Raji (cell line): Measurements from ENCODE around the gene TRIM46.

Experiments used
- POLR2A ChIP-seq: IDR thresholded peaks from 2 replicates; pipeline ENCODE4 v1.6.1; 2011; ENCODE audit warnings: low read depth, low read length, control low read depth; ENCODE audit not compliant: insufficient read depth

Gene TRIM46

DNA sequence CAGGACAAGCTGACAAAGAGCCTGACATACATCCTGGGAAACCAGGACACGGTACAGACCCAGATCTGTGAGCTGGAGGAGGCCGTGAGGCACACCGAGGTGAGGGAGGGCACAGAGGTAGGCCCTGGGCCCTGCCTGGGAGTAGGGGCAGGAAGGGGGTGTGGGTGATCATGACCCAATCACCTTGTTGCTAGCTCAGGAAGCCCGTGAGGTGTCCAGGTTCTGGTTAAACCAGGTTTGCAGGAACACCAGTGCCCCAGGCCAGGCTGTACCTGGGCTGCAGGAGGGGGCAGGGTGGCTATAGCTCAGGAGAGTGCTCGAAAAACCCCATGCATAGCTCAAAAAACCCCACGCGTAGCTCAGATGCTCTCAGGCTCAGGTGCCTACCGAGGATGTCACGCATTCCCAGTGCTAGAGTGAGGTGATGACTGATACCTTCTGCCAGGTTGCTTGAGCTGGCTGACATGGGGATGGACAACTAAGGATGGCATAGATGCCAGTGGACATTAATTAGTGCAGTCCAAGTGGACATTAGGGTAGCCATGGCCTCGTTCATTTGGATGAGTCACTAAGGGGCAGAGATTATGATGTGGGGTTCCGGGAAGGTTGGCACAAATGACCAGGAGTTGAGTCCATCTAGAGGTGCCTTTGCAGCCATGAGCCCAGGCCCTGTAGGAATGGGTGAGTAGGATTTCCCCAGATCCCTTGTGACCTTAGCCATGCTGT lies 3.7 kb downstream of the TRIM46 start:
- TF ChIP-seq POLR2A, result no peak

GRCh38 chr1:155177918-155178281 lies 4.3 kb downstream of the TRIM46 start:
- no peak for TF ChIP-seq POLR2A

DNA sequence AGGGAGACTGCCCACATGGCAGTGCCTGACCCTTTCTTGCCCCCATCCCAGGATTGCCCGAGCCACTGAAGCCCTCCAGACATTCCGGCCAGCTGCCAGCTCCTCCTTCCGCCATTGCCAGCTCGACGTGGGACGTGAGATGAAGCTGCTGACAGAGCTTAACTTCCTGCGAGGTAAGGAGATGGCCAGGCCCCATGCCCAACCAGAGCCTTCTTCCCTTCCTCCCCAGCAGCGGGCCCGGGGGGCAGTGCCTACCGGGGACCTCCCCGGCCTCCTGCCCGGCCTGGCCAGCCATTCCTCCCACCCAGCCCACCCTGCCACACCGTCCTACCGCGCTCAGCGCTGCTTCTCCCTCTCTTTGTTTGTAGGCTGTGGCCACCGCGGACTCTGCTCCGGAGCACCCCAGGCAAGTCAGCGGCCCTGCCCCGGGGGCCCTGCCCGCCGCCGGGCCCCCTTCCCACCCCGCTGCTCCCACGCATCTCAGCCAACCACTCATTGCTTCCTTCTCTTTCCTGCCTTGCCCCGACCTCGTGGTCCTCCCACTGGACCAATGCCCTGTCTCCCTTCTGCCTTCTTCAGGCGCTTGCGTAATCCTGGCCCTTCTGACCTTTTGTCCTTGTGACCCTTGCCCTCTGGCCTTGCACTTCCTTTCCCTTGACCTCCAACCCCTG lies 4.9 kb downstream of the TRIM46 start:
- no peak for TF ChIP-seq POLR2A

- no peak for TF ChIP-seq POLR2A
These were observed 5.7 kb downstream of the TRIM46 start for GRCh38 chr1:155179112-155180031.

- no peak for TF ChIP-seq POLR2A
These were observed 7.9 kb downstream of the TRIM46 start for GRCh38 chr1:155181371-155182051.

GRCh38 chr1:155182052-155182550 lies 8.5 kb downstream of the TRIM46 start:
- no peak for TF ChIP-seq POLR2A

- no peak for TF ChIP-seq POLR2A
These were observed 10.1 kb downstream of the TRIM46 start for GRCh38 chr1:155183775-155184221.

GRCh38 chr1:155184351-155184811 lies 10.7 kb downstream of the TRIM46 start:
- no peak for TF ChIP-seq POLR2A

GRCh38 chr1:155184835-155185782 lies 11.5 kb downstream of the TRIM46 start:
- TF ChIP-seq POLR2A, result 0 out of 2 replicates have a peak, but pooled peaks have one; percentile 3

DNA sequence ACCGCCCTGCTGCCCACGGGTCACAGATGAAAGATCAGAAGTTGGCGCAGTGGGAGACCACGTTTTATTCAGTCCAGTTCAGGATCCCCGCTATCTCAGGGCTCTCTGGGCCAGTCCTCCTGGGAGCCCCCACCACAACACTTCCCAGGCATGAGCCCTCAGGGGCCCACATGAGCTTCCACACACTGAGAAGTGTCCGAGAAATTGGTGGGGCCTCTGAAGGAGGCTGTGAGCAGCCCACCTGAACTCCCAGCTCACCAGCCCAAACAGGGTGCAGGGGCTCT lies 12.1 kb downstream of the TRIM46 start:
- TF ChIP-seq POLR2A, result no peak

DNA sequence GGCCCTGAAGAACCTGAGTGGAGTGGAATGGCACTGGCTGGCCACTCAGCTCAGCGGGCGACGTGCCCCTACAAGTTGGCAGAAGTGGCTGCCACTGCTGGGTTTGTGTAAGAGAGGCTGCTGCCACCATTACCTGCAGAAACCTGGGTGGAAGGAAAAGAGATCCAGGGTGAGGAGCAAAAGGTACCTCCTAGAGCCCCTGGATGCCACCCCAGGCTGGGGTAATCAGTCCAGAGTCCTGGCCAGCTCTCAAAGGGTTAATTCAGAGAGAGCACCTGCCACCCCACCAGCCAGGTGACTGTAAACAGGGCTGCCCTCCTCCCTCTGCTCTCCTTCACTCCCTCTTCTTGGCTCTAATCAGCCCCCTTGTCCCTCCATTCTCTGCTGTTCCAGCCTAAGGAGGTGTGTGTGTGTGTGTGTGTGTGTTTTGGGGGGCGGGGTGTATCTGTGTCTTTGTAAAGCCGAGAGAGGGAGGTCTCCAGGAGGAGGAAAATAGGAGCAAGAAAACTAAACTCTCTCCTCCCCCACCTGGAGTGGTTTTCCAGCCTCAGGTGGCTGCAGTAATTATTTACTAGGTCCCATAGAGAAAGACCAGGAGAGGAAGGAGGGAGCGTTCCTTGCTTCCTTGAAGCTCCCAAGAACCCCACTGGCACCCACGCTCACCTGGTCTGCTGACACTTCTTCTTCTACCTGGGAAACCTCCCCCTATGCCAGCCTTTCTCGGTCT lies 12.6 kb downstream of the TRIM46 start:
- TF ChIP-seq POLR2A, result no peak

- TF ChIP-seq POLR2A, result no peak
These were observed 13.3 kb downstream of the TRIM46 start for GRCh38 chr1:155186794-155187455.

GRCh38 chr1:155187456-155187891 lies 13.8 kb downstream of the TRIM46 start:
- TF ChIP-seq POLR2A, result no peak

DNA sequence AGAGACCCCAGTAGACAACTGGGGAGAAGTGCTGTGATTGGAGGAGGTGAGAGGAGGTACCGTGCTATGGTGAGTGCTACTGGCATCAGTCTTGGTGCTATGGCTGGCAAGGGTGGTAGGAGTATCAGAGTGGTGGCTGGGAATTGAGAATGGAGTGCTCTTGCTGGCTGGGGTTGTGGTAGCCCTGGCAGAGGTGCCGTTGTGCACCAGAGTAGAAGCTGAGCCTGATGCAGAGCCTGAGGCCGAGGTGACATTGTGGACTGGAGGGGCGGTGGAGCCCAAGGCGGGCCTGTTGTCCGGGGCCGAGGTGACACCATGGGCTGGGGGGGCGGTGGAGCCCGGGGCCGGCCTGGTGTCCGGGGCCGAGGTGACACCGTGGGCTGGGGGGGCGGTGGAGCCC lies 14.6 kb downstream of the TRIM46 start:
- TF ChIP-seq POLR2A, result no peak
